ENCODE results near the gene NHEJ1. TPM values are rescaled to one million over a fixed set of nuclear protein-coding genes. Genes with fewer than 3 reads are reported as not detected.

NHEJ1 gene
- polyA plus RNA-seq, 10 donors: 11.6 to 16.2 (median 14.1) TPM

- no peak for DNase-seq
Measured at GRCh38 chr2:219184121-219184520, 23.5 kb upstream of the NHEJ1 start.

- no peak for DNase-seq
Measured at GRCh38 chr2:219183151-219183772, 22.6 kb upstream of the NHEJ1 start.

GRCh38 chr2:219182331-219183150 is 21.9 kb upstream of the NHEJ1 start:
- no peak for DNase-seq

GRCh38 chr2:219181531-219181930 is 20.9 kb upstream of the NHEJ1 start:
- DNase-seq: no peak

GRCh38 chr2:219180961-219181360 is 20.3 kb upstream of the NHEJ1 start:
- DNase-seq: no peak

- no peak for DNase-seq
Measured at GRCh38 chr2:219179601-219180465, 19.2 kb upstream of the NHEJ1 start.

GRCh38 chr2:219178377-219179175 is 18.0 kb upstream of the NHEJ1 start:
- DNase-seq: peak in 1 of 3 donors; percentile 36

GRCh38 chr2:219177552-219178376 is 17.1 kb upstream of the NHEJ1 start, which contains the start of gene RETREG2:
Gene RETREG2 (plus strand): TSS chr2:219178275. CDS start chr2:219178353, 78 bp downstream.
- peak; percentile 90 to 98 (median 96) for DNase-seq

GRCh38 chr2:219176818-219177551 is 16.4 kb upstream of the NHEJ1 start, which contains the start of gene CNPPD1:
Gene CNPPD1 (minus strand): TSS chr2:219176925. CDS start chr2:219176828, 97 bp downstream.
- DNase-seq: peak; percentile 85 to 95 (median 91)

GRCh38 chr2:219175928-219176817 is 15.6 kb upstream of the NHEJ1 start:
- DNase-seq: peak in 2 of 3 donors; percentile 16 to 19

- DNase-seq: no peak
Measured at GRCh38 chr2:219175486-219175885, 14.9 kb upstream of the NHEJ1 start.

- no peak for DNase-seq
Measured at GRCh38 chr2:219174801-219175200, 14.2 kb upstream of the NHEJ1 start.

GRCh38 chr2:219174146-219174545 is 13.5 kb upstream of the NHEJ1 start:
- DNase-seq: no peak

- no peak for DNase-seq
Measured at GRCh38 chr2:219173176-219173575, 12.6 kb upstream of the NHEJ1 start.

- no peak for DNase-seq
Measured at GRCh38 chr2:219172231-219173154, 11.9 kb upstream of the NHEJ1 start.

GRCh38 chr2:219171231-219171651 is 10.6 kb upstream of the NHEJ1 start:
- peak; percentile 30 to 58 (median 57) for DNase-seq

Data from muscle of back (tissue), 11 donors.